ENCODE measurements around the gene DYSF.

Gene DYSF

GRCh38 chr2:71451705-71452104 is 1.7 kb upstream of the DYSF start:
- Histone ChIP-seq H3K4me1 (ENCODE audit: control insufficient read depth, insufficient read depth, low read length) (0 out of 2 replicates have a peak, but pooled peaks cover 4% of the 10 kb centered on the region), H3K9me3 (ENCODE audit: control insufficient read depth, insufficient read depth, low read depth, low read length) (no peaks in the 10 kb centered on the region), H3K27ac (ENCODE audit: extremely low read depth, low read depth, low read length) (no peak overlapping the region), H3K4me3 (ENCODE audit: low read depth, low read length) (no peak overlapping the region), H3K36me3 (ENCODE audit: control insufficient read depth in 2 of 2, insufficient read depth in 1 of 2, low read length in 2 of 2) (no peaks in the 10 kb centered on the region)
- CTCF ChIA-PET, result interaction anchor here (0.6 to 1.5 kb wide), 4 partner anchors 8 to 1644 kb away, joined by 3 to 6 read pairs (median 4); no protein-coding TSS in a partner anchor
- TF ChIP-seq ZFP41 (tag by site-specific recombination; IDR thresholded peaks at IDR 0.05; ENCODE audit: borderline replicate concordance) (no peak), ZNF664 (tag by site-specific recombination; IDR thresholded peaks at IDR 0.05) (no peak), ZNF184 (tag by site-specific recombination; IDR thresholded peaks at IDR 0.05) (no peak), ZNF324 (tag by site-specific recombination; IDR thresholded peaks at IDR 0.05) (no peak), ZNF280D (tag by site-specific recombination; IDR thresholded peaks at IDR 0.05) (no peak)
- POLR2A ChIA-PET, result no interaction called here

GRCh38 chr2:71452565-71452964 is 796 bp upstream of the DYSF start:
- TF ChIP-seq SCRT2 (tag by site-specific recombination; IDR thresholded peaks at IDR 0.05) (peak; percentile 41; the same call in 1 of the 2 replicates), ZBTB49 (tag by site-specific recombination; IDR thresholded peaks at IDR 0.05; ENCODE audit: low read depth) (no peak), PRDM10 (tag by site-specific recombination; IDR thresholded peaks at IDR 0.05) (peak; percentile 60)
- POLR2A ChIA-PET, result interaction anchor here (0.7 kb wide), 1 partner anchor 24 kb away, joined by 4 read pairs; no protein-coding TSS in a partner anchor
- CTCF ChIA-PET, result interaction anchor here (0.7 to 1.6 kb wide), 6 partner anchors 10 to 1337 kb away, joined by 3 to 7 read pairs (median 4); no protein-coding TSS in a partner anchor
- no peak overlapping the region for H3K4me3 ChIP-seq (ENCODE audit: low read depth, low read length)
- no peaks in the 10 kb centered on the region for H3K9me3 ChIP-seq (ENCODE audit: control insufficient read depth, insufficient read depth, low read depth, low read length)
- 0 out of 2 replicates have a peak, but pooled peaks cover 4% of the 10 kb centered on the region for H3K4me1 ChIP-seq (ENCODE audit: control insufficient read depth, insufficient read depth, low read length)
- no peaks in the 10 kb centered on the region for H3K36me3 ChIP-seq (ENCODE audit: control insufficient read depth in 2 of 2, insufficient read depth in 1 of 2, low read length in 2 of 2)
- no peak overlapping the region for H3K27ac ChIP-seq (ENCODE audit: extremely low read depth, low read depth, low read length)

GRCh38 chr2:71454221-71455010 is 1.1 kb downstream of the DYSF start:
- Histone ChIP-seq H3K36me3 (ENCODE audit: control insufficient read depth in 2 of 2, insufficient read depth in 1 of 2, low read length in 2 of 2) (no peaks in the 10 kb centered on the region), H3K27ac (ENCODE audit: extremely low read depth, low read depth, low read length) (no peak overlapping the region), H3K4me3 (ENCODE audit: low read depth, low read length) (no peak overlapping the region), H3K4me1 (ENCODE audit: control insufficient read depth, insufficient read depth, low read length) (0 out of 2 replicates have a peak, but pooled peaks cover 4% of the 10 kb centered on the region), H3K9me3 (ENCODE audit: control insufficient read depth, insufficient read depth, low read depth, low read length) (no peaks in the 10 kb centered on the region)
- TF ChIP-seq ZNF571 (tag by site-specific recombination; IDR thresholded peaks at IDR 0.05) (no peak), RBAK (tag by site-specific recombination; IDR thresholded peaks at IDR 0.05) (no peak), ZNF266 (tag by site-specific recombination; IDR thresholded peaks at IDR 0.05; ENCODE audit: low read depth) (no peak), ZNF354C (tag by site-specific recombination; IDR thresholded peaks at IDR 0.05; ENCODE audit: borderline replicate concordance, low read depth) (no peak), PRDM6 (tag by site-specific recombination; IDR thresholded peaks at IDR 0.05) (no peak)
- CTCF ChIA-PET, result interaction anchor here (0.5 to 2.8 kb wide), 5 partner anchors 9 to 1751 kb away, joined by 3 to 11 read pairs (median 3); no protein-coding TSS in a partner anchor
- POLR2A ChIA-PET, result no interaction called here

All from HEK293 (cell line).